ENCODE data around the gene EVI5.

DNA sequence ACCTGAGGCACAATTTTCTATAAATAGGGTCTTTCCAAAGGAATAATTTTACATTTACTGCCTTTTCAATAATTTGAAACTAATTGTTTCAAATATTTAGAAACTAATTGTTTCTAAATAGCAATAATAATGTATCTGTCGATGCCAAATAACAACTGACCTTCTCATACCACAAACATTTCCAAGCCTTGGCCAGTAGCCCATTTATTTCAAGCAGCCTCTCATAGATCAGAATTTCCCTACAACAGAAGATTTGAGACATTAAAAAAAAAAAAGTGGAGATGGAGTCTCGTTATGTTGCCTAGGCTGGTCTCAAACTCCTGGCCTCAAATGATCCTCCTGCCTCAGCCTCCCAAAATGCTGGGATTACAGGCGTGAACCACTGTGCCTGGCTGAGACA, 296.1 kb downstream of the EVI5 start:
- TF ChIP-seq, protein P1, sequence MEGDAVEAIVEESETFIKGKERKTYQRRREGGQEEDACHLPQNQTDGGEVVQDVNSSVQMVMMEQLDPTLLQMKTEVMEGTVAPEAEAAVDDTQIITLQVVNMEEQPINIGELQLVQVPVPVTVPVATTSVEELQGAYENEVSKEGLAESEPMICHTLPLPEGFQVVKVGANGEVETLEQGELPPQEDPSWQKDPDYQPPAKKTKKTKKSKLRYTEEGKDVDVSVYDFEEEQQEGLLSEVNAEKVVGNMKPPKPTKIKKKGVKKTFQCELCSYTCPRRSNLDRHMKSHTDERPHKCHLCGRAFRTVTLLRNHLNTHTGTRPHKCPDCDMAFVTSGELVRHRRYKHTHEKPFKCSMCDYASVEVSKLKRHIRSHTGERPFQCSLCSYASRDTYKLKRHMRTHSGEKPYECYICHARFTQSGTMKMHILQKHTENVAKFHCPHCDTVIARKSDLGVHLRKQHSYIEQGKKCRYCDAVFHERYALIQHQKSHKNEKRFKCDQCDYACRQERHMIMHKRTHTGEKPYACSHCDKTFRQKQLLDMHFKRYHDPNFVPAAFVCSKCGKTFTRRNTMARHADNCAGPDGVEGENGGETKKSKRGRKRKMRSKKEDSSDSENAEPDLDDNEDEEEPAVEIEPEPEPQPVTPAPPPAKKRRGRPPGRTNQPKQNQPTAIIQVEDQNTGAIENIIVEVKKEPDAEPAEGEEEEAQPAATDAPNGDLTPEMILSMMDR (conservative IDR thresholded peaks at IDR 0.05; ENCODE audit: low read depth, low read length): no peak
- TF ChIP-seq EZH2 (IDR thresholded peaks at IDR 0.05; ENCODE audit: borderline replicate concordance, low read depth, low read length, poor library complexity, severe bottlenecking): no peak
